HepG2 (cell line): ENCODE results near the gene DPP6. TPM values are rescaled to one million over a fixed set of nuclear protein-coding genes. Genes with fewer than 3 reads are reported as not detected.

Experiments used
- ATF1 ChIP-seq: IDR thresholded peaks from 2 replicates; pipeline ENCODE4 v1.6.1; 2016; ENCODE audit warnings: mild to moderate bottlenecking, control low read depth
- GABPA ChIP-seq, 2 experiments: IDR thresholded peaks; 2 replicates each; pipeline ENCODE4 v1.6.1; 2011 to 2016; ENCODE audit warnings: low read depth in 2 of 2, low read length in 1 of 2, missing biosample characterization in 1 of 2, missing genetic modification characterization in 1 of 2
- MTA1 ChIP-seq: sonication (generic); formaldehyde crosslinking; IDR thresholded peaks from 2 replicates; pipeline ENCODE4 v1.4.0; 2020; ENCODE audit warnings: missing genetic modification reagents, mild to moderate bottlenecking, borderline replicate concordance
- PHF5A ChIP-seq: IDR thresholded peaks from one replicate; pipeline ENCODE4 v1.6.1; 2018; ENCODE audit warnings: low read depth, missing genetic modification reagents; ENCODE audit not compliant: unreplicated experiment
- ZNF101 ChIP-seq: sonication (generic); formaldehyde crosslinking; IDR thresholded peaks from 2 replicates; pipeline ENCODE4 v1.4.0; 2020; ENCODE audit warnings: mild to moderate bottlenecking, low read depth, missing genetic modification reagents, borderline replicate concordance
- ZNF552 ChIP-seq: sonication (generic); formaldehyde crosslinking; IDR thresholded peaks from 2 replicates; pipeline ENCODE4 v1.9.0; 2022; ENCODE audit warnings: missing genetic modification reagents, mild to moderate bottlenecking, borderline replicate concordance
- polyA plus RNA-seq, 8 experiments: library from polyadenylated mRNA; depleted of rRNA in 3 of 8; stranded (reverse) in 7 of 8; unstranded in 1 of 8; fragments of >200 nt; fragmentation: Illumina TruSeq in 4 of 8; extraction: Trizol in 4 of 8; gene quantifications; 2 replicates each; pipeline versions ENCODE4 v1.2.1 to v1.2.3, GENCODE V29; 2011 to 2016; ENCODE audit warnings: low read depth in 4 of 8, missing spikeins in 1 of 8, mixed read lengths in 1 of 8; ENCODE audit not compliant: insufficient read depth in 1 of 8
- total RNA-seq, 5 experiments: library from RNA; depleted of rRNA; stranded (reverse); fragments of >200 nt; fragmentation: Illumina TruSeq; extraction: Trizol; gene quantifications; 2 replicates each; pipeline ENCODE4 v1.2.3, GENCODE V29; 2016; ENCODE audit warnings: low read depth in 1 of 5
- TF ChIP-seq, protein P1 (sequence below): sonication (generic); formaldehyde crosslinking; IDR thresholded peaks from 2 replicates; pipeline ENCODE4 v1.4.0; 2020; ENCODE audit warnings: missing genetic modification reagents
- TF ChIP-seq, protein P2 (sequence below): sonication (generic); formaldehyde crosslinking; IDR thresholded peaks from 2 replicates; pipeline ENCODE4 v1.4.0; 2020; ENCODE audit warnings: missing genetic modification reagents, mild to moderate bottlenecking, borderline replicate concordance
- TF ChIP-seq, protein P3 (sequence below): sonication (generic); formaldehyde crosslinking; conservative IDR thresholded peaks from 2 replicates; pipeline ENCODE4 v1.4.0; 2020; ENCODE audit warnings: missing genetic modification reagents
- TF ChIP-seq, protein P4 (sequence below): sonication (generic); formaldehyde crosslinking; IDR thresholded peaks from 2 replicates; pipeline ENCODE4 v1.4.0; 2020; ENCODE audit warnings: missing genetic modification reagents, borderline replicate concordance

DPP6 gene
- total and polyA plus RNA-seq, 2 of the 13 experiments (the other 11 are each of a cell fraction or from before 2014, with no cell fraction given) = not detected

DNA sequence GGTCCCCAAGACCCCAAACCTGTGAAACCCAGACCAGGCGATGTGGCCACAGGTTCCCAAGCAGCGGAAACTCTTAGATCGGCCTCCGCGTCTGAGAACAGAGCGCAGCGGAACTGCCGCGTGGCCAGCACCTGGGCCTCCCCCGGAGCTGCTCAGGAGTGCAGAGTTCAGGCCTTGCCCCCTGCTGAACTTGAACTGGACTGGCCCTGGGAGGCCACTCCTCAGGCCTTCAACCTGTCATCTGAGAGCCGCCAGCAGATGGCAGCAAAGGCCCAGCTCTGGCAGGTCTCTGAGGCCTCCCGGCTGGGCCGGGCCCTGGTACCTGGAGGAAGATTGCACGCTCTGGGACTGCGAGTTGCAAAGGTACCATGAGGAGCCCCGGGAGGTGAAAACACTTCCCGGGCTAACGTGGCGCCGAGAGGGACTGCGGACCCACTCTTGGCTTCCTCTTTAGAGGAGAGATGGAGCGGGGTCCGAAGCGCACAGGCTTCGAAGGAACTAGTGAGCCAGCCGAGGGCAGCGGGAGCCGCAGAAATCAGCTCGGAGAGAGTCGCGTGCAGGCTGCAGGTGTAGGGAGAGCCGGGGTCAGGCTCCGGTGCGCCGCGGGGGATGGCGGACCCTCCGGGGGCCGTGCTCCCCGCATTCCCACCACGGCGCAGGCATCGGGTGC, 861.6 kb downstream of the DPP6 start (continued):
- TF ChIP-seq ZNF552 (CRISPR knock-in tag) (0 out of 2 replicates have a peak, but pooled peaks have one; percentile 42), ZNF101 (no peak), GABPA (IDR thresholded peaks at IDR 0.05; ENCODE audit: low read depth, low read length) (0 out of 2 replicates have a peak, but pooled peaks have one; percentile 11), GABPA (CRISPR knock-in tag; IDR thresholded peaks at IDR 0.05; ENCODE audit: low read depth) (peak; percentile 66), MTA1 (CRISPR knock-in tag) (peak; percentile 67; the same call in 1 of the 2 replicates), ATF1 (no peak), PHF5A (CRISPR knock-in tag) (no peak)
- TF ChIP-seq, protein P1, sequence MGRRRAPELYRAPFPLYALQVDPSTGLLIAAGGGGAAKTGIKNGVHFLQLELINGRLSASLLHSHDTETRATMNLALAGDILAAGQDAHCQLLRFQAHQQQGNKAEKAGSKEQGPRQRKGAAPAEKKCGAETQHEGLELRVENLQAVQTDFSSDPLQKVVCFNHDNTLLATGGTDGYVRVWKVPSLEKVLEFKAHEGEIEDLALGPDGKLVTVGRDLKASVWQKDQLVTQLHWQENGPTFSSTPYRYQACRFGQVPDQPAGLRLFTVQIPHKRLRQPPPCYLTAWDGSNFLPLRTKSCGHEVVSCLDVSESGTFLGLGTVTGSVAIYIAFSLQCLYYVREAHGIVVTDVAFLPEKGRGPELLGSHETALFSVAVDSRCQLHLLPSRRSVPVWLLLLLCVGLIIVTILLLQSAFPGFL = no peak
- TF ChIP-seq, protein P2, sequence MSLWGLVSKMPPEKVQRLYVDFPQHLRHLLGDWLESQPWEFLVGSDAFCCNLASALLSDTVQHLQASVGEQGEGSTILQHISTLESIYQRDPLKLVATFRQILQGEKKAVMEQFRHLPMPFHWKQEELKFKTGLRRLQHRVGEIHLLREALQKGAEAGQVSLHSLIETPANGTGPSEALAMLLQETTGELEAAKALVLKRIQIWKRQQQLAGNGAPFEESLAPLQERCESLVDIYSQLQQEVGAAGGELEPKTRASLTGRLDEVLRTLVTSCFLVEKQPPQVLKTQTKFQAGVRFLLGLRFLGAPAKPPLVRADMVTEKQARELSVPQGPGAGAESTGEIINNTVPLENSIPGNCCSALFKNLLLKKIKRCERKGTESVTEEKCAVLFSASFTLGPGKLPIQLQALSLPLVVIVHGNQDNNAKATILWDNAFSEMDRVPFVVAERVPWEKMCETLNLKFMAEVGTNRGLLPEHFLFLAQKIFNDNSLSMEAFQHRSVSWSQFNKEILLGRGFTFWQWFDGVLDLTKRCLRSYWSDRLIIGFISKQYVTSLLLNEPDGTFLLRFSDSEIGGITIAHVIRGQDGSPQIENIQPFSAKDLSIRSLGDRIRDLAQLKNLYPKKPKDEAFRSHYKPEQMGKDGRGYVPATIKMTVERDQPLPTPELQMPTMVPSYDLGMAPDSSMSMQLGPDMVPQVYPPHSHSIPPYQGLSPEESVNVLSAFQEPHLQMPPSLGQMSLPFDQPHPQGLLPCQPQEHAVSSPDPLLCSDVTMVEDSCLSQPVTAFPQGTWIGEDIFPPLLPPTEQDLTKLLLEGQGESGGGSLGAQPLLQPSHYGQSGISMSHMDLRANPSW (CRISPR knock-in tag) = 0 out of 2 replicates have a peak, but pooled peaks have one; percentile 36
- TF ChIP-seq, protein P3, sequence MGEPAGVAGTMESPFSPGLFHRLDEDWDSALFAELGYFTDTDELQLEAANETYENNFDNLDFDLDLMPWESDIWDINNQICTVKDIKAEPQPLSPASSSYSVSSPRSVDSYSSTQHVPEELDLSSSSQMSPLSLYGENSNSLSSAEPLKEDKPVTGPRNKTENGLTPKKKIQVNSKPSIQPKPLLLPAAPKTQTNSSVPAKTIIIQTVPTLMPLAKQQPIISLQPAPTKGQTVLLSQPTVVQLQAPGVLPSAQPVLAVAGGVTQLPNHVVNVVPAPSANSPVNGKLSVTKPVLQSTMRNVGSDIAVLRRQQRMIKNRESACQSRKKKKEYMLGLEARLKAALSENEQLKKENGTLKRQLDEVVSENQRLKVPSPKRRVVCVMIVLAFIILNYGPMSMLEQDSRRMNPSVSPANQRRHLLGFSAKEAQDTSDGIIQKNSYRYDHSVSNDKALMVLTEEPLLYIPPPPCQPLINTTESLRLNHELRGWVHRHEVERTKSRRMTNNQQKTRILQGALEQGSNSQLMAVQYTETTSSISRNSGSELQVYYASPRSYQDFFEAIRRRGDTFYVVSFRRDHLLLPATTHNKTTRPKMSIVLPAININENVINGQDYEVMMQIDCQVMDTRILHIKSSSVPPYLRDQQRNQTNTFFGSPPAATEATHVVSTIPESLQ = 0 out of 2 replicates have a peak, but pooled peaks have one; percentile 79
- TF ChIP-seq, protein P4, sequence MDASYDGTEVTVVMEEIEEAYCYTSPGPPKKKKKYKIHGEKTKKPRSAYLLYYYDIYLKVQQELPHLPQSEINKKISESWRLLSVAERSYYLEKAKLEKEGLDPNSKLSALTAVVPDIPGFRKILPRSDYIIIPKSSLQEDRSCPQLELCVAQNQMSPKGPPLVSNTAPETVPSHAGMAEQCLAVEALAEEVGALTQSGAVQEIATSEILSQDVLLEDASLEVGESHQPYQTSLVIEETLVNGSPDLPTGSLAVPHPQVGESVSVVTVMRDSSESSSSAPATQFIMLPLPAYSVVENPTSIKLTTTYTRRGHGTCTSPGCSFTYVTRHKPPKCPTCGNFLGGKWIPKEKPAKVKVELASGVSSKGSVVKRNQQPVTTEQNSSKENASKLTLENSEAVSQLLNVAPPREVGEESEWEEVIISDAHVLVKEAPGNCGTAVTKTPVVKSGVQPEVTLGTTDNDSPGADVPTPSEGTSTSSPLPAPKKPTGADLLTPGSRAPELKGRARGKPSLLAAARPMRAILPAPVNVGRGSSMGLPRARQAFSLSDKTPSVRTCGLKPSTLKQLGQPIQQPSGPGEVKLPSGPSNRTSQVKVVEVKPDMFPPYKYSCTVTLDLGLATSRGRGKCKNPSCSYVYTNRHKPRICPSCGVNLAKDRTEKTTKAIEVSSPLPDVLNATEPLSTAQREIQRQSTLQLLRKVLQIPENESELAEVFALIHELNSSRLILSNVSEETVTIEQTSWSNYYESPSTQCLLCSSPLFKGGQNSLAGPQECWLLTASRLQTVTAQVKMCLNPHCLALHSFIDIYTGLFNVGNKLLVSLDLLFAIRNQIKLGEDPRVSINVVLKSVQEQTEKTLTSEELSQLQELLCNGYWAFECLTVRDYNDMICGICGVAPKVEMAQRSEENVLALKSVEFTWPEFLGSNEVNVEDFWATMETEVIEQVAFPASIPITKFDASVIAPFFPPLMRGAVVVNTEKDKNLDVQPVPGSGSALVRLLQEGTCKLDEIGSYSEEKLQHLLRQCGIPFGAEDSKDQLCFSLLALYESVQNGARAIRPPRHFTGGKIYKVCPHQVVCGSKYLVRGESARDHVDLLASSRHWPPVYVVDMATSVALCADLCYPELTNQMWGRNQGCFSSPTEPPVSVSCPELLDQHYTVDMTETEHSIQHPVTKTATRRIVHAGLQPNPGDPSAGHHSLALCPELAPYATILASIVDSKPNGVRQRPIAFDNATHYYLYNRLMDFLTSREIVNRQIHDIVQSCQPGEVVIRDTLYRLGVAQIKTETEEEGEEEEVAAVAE = no peak
